NCI-H187 (cell line): ENCODE data around the gene UNC45A.
"Not testable (repeated sequence)": the region's sequence is repeated elsewhere in the genome, so short reads cannot be mapped to it uniquely, and the experiment has no call there.

Experiments used
- DNase-seq, 2 experiments: peaks; one replicate each; lab custom pipeline; 2025; lab: John Stamatoyannopoulos, UW

The UNC45A gene, protein sequence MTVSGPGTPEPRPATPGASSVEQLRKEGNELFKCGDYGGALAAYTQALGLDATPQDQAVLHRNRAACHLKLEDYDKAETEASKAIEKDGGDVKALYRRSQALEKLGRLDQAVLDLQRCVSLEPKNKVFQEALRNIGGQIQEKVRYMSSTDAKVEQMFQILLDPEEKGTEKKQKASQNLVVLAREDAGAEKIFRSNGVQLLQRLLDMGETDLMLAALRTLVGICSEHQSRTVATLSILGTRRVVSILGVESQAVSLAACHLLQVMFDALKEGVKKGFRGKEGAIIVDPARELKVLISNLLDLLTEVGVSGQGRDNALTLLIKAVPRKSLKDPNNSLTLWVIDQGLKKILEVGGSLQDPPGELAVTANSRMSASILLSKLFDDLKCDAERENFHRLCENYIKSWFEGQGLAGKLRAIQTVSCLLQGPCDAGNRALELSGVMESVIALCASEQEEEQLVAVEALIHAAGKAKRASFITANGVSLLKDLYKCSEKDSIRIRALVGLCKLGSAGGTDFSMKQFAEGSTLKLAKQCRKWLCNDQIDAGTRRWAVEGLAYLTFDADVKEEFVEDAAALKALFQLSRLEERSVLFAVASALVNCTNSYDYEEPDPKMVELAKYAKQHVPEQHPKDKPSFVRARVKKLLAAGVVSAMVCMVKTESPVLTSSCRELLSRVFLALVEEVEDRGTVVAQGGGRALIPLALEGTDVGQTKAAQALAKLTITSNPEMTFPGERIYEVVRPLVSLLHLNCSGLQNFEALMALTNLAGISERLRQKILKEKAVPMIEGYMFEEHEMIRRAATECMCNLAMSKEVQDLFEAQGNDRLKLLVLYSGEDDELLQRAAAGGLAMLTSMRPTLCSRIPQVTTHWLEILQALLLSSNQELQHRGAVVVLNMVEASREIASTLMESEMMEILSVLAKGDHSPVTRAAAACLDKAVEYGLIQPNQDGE

DNA sequence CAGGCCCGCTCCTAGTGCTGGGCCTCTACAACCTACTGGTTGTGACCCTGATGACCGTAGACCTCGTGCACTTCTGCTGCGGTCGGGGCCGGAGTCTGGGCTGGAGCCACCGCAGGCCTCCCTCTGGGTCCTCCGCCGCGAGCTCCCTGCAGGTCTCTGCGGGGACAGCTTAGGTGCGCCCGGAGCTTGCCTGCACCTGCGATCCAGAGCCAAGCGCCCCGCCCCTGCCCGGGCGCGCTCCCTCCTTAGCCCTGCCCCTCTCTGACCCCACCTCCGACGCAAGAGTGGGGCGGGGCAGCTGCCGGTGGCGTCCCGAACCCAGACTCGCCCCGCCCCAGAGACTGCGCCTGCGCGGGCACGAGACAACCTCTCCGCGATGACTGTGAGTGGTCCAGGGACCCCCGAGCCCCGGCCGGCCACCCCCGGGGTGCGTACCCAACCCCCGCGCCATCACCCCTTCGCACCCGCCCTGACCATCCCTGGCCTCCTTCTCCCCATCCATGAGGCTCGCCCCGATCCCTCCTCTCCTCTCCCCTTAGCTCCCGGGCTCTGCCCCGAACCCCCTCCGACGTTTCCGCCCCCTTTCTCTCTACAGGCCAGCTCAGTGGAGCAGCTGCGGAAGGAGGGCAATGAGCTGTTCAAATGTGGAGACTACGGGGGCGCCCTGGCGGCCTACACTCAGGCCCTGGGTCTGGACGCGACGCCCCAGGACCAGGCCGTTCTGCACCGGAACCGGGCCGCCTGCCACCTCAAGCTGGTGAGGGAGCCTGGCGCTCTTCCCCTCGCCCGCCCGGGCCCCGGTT lies at the start of gene UNC45A:
Gene UNC45A, plus strand, starts transcription at position 337 of the 803 bp plus-strand sequence. Its CDS starts 40 bp downstream, at position 377.
- peak; percentile 81 to 94 for DNase-seq

- DNase-seq: peak; percentile 20 to 54
Measured at GRCh38 chr15:90885432-90886290, 49.4 kb upstream of the UNC45A start.

DNA sequence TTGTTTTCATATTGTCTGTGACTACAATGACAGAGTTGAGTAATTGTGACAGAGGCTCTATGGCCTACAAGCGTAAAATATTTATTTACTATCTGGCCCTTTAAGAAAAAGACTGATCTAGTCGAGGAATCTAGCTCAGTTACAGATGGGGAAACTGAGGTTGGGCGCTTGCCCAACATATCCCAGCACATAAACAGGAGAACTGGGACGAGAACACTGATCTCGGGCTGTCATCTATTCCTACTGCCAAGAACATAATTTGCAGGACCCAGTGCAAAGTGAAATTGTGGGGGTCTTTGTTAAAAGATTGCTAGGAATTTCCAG lies 48.8 kb upstream of the UNC45A start:
- no peak for DNase-seq

DNA sequence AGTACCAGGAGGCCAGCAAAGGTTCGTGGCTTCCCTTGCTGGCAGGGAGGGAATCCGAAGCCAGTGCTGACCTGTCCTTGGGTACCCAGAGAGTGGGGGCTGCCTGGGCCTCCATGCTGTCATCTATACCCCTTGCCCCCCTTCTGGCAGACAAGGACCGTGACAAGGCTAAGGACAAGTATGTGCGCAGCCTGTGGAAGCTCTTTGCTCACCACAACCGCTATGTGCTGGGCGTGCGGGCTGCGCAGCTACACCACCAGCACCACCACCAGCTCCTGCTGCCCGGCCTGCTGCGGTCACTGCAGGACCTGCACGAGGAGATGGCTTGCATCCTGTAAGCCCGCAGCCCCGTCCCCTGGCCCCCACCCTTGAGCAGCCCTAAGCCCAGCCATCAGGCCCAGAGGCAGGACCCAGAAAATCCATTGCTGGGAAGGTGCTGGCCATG lies 48.0 kb upstream of the UNC45A start:
- no peak for DNase-seq

- DNase-seq: no peak
Measured at GRCh38 chr15:90889313-90889730, 45.8 kb upstream of the UNC45A start.

GRCh38 chr15:90889736-90890456 lies 45.2 kb upstream of the UNC45A start:
- no peak for DNase-seq

GRCh38 chr15:90890839-90891238 lies 44.2 kb upstream of the UNC45A start:
- DNase-seq: no peak

- DNase-seq: no peak
Measured at GRCh38 chr15:90891346-90891949, 43.6 kb upstream of the UNC45A start.

DNA sequence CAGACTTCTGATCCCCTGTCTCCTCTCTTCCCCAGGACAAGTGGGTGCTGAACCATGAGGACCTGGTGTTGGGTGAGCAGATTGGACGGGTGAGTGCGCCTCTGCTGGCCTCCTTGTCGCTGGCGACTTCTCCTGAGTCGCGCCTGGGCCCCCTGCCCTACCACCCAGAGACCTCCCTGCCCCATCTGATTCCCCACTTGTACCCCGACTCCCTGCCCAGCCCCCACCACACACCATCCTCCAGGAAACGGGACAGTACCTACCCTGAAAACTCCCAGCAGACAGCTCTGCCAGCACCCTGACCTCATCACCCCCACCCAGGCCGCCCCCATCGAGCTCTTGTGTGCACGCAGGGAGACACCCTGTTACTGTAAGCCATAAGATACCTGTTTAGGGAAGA lies 43.1 kb upstream of the UNC45A start:
- DNase-seq: no peak

GRCh38 chr15:90892498-90893174 lies 42.4 kb upstream of the UNC45A start:
- DNase-seq: no peak

DNA sequence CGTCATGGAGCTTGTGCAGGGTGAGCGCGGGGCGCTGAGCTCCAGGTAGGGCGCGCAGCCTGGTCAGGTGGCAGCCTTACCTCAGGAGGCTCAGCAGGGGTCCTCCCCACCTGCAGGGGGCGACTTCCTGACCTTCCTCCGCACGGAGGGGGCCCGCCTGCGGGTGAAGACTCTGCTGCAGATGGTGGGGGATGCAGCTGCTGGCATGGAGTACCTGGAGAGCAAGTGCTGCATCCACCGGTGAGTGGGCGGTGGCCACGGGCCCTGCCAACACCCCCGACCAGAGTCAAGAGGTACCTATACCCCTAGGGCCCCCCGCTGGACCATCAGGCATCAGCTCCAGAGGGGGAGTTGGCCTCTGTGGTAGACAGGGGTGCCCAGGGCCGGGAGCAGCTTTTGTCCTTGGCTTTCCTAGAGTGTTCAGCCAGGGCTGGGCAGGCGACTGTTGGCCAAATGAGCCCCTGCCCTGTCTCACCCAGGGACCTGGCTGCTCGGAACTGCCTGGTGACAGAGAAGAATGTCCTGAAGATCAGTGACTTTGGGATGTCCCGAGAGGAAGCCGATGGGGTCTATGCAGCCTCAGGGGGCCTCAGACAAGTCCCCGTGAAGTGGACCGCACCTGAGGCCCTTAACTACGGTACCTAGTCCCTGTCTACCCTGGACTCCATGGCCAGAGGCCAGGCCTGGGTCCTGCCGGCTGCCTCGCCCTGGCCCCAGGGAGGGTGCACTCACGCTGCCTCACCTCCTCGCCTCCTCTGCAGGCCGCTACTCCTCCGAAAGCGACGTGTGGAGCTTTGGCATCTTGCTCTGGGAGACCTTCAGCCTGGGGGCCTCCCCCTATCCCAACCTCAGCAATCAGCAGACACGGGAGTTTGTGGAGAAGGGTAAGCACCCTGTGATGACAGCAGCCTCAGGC lies 41.7 kb upstream of the UNC45A start:
- no peak for DNase-seq

- no peak for DNase-seq
Measured at GRCh38 chr15:90895571-90896117, 39.4 kb upstream of the UNC45A start.

GRCh38 chr15:90897131-90897655 lies 37.9 kb upstream of the UNC45A start:
- DNase-seq: not testable (repeated sequence)

DNA sequence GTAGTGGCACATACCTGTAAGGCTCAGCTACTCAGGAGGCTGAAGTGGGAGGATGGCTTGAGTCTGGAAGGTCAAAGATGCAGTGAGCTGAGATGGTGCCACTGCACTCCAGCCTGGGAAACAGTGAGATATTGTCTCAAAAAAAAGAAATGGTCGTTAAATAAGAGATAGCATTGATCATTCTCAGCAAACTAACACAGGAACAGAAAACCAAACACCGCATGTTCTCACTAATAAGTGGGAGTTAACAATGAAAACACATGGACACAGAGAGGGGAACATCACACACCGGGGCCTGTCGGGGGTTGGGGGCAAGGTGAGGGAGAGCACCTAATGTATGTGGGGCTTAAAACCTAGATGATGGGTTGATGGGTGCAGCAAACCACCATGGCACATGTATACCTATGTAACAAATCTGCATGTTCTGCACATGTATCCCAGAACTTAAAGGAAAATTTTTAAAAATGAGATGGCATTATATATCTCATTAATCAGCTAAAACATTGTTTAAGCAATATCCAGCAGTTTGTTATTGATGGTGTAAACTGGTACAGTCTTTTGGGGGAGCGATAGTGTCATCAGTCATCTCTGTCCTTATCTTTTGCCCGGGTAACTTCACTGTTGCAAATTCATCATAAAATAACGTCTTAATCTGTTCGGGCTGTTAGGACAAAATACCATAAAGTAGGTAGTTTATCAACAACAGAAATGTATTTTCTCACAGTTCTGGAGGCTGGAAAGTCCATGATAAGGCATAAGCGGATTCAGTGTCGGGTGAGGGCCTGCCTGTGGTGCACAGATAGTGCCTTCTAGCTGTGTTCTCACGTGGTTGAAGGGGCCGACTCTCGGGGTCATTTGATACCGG lies 33.7 kb upstream of the UNC45A start:
- DNase-seq: no peak

DNA sequence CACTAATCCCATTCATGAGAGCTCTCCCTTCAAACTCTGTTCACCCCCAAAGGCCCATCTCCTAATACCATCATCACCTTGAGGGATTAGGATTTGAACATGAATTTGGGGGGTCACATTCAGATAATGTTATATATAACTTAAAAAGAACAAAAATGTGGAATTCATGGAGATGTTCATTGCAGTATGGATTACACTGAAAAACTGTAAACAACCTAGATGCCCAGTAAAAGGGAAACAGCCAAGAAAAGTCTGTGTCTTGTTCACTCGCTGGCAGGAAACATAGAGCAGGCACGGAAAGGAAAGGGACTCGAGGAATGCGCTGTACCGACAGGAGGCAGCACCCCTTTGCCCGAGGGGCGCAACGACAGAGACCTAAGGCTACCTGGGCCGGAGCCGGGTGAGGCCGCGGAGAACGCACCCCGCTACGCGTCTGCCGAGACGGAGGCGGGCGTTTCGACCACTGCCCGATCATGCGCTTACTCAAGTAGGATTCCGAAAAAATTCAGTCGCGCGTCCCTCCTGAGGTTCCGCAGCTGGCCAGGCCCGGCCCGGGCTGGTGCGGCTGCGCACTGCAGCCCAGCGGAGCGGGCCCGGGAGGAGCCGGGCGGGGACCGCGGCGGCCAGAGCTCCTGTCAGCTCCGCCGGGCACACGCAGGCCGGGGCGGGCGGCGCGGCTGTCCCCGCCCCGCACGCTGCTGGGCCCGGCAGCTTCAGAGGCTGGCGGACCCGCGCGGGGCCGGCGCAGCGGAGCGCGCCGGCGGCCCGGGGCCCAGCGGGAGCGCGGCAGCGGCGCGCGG lies 32.8 kb upstream of the UNC45A start:
- DNase-seq: peak; percentile 46 to 66
